Activated T-helper 1 cell treated with Interleukin-2 at 50 U/mL for 16 hours (primary cell): ENCODE results near the gene GNAZ.
A peak's percentile ranks its signal among the peaks of the same experiment; 100 is the strongest.

Source experiments
- DNase-seq: peaks from one replicate; pipeline ENCODE4 v3.0.0-alpha.2; 2020; ENCODE audit warnings: low read depth

GNAZ gene

GRCh38 chr22:23064381-23065068, 5.8 kb upstream of the GNAZ start:
- no peak for DNase-seq

- DNase-seq = no peak
Measured at GRCh38 chr22:23065069-23065451, 5.3 kb upstream of the GNAZ start.

DNA sequence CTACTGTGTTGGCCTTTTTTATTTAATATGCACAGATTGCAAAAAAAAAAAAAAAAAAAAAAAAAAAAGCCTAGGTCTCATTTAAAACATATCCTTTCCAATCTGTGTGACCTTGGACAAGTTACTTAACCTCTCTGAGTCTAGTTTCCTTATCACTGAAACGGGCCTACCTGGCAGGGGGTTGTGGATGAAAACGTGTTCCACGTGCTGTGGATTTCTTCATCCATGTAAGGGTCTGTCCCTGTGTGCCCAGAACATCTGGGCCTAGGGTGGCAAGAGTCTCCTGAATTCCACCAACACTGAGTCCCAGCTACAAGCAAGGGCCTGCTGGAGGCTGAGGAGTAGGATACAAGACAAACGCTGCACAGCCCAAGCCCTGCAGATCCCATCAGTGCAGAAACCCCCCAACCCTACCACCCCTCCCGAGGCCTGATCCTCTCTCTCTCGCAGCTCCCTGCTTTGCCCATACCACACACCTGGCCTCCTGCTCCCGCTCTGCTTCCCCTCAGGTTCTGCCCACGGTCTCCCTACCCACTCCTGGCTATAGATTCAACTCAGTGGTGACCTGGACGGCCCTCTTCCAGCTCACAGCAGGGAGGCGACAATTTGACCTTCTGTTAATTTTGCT, 4.7 kb upstream of the GNAZ start:
- DNase-seq = no peak

DNA sequence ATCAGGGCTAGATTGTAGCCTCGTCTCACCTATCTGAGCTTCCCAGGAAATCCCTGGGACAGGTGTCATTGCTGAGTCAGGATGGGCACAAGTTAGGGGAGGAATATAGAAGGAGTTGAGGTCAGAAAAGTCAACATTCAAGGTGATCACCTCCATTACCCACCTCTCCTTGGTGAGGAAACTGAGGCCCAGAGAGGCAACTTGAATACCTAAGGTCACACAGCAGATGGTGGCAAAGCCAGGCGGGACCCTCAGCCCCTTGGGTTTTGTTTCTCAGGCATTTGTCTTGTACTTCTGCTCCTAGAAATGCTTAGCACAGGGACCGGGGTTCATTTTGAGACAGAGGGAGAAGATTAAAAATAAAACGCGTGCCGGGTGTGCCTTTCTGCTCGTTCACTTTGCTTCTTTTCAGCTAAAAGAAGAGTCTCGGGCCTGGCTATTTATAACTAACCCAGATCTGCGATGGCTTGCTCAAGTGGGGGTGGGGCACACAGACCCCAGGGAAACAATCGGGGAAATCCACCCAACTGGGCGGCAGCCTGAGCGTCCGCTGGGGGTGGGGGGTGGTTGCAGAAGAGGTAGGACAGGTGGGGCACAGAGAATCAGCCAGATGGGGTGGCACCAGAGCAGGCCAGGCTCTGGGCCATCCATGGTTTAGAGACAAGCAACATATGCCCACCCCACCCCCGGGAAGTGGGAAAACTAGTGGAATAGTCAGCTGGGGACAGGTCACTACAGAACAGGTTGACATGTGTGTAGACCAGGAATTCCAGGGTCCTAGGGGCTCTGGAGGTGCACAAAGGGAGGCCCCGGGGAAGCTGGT, 3.9 kb upstream of the GNAZ start:
- no peak for DNase-seq

DNA sequence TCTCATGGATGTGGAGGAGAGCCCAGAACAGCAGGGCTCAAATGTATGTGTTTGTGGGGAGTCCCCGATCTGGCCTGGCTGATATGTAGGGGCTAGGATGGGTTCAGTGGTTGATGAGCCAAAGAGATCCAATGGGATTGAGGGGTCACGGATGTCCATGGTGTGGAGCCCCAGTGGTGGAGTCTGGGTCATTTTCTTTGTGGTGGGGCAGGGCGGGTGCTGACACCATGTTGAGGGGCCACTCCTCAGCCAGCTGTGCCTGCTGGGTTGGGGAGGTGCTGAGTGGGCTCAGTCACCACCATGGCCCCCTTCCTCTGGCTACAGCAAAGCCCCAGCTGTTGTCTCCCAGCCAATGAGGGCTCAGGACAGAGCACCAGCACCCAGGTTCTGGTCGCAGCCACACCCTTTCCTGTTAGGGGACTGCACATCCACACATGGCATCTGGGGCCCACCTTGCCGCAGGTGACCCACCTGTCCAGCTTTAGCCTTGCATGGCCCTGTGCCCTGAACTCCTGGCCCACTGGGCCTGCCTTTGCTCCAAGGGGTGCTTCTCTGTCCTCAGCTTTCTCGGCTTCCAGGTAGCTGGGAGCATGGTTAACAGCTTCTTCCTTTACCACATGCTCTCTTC, 3.2 kb upstream of the GNAZ start:
- DNase-seq = no peak

GRCh38 chr22:23067691-23068090, 2.6 kb upstream of the GNAZ start:
- DNase-seq = no peak

DNA sequence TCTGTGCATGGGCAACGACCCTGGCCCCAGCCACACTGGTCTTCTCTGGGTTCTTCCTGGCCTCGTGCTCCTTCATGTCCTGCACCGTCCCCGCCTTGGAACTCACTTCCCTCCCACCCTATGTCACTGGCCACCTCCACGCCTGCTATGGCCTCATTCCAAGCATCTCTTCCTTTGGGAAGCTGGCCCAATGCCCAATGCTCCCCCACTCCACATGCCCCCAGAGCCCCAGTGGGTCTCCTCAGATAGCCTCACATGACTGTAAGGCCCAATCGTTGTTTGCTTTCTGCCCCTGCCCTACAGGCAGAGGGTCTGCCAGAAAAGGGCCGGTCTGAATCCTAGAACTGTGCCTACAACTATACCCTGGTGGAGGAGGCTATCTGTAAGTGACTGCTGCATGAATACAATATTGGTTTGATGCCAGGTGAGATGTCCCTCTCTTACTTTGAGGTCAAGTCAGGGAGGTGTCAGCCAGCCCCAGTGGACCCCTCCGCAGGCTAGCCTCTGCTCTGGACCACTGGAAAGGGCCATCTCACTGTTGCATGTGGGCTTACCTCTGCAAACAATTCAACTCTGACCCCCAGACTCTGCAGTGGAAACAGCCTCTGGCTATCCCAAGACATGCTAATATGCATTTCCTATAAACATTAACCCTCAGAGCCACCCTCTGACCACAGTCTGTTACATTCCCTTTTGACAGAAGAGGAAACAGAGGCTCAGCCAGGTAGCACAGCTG, 2.1 kb upstream of the GNAZ start:
- no peak for DNase-seq

DNA sequence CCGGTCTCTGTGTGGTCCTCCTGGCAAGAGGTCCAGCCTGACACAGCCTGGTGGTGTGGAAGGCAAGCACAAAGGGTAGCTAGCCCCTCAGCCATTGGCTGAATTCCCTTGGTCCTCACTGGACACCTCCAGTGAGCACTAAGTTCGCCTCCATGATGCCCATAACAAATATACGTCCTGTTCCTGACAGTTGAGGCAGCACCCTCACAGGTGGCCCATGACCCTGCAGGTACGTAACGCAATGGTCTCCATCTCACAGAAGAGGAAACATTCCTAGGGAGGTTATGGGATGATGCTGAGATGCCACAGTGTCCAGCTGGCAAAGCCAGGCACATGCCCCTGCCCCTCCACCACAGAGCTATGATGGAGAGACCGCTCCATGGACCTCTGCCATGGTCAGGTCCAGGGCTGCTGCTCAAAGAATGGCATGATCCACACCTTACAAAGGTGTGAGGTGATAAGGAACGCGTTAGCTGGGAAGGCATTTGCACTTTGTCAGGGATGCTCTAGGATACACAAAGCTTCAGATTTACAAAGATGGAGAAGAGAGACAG, 1.4 kb upstream of the GNAZ start:
- no peak for DNase-seq

DNA sequence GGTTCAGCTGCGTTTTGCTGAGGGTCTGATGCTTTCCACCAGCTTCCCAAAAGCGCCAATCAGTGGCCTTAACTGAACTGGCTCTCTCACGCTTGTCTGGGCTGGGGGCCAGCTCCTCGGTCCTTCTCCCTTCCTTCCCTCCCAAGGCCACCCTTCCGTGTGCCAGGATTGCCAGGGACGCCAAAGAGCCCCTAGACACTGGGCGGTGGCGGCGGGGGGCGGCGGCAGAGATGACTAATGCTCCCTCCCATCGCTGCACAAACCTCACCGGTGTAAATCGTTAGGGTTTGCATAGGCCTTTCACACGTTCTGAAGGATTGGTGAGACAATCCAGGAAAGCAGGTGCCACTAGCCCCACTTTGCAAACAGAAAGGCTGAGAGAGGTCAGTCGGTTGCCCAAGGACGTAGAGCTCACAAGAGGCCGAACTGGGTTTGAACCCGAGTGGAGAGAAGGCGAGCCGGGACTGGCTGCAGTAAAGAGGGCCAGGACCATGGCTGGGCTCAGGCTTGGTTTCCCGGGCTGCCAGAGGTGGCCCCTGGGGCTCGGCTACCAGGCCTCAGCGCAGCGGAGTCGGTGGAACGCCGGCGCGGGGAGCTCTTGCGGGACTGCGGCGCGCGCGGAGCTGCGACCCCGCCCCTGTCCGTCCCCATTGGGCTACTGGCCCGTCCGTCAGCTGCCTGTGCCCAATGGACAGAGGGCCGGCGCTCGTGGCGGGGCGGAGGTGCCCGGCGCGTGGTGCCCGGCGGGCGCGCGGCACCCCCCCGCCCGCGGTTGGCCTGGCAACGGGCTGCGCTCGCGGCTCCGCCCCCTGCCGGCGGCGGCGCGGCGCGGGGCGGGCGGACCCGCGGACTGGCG, 589 bp upstream of the GNAZ start:
- peak; percentile 83 for DNase-seq

DNA sequence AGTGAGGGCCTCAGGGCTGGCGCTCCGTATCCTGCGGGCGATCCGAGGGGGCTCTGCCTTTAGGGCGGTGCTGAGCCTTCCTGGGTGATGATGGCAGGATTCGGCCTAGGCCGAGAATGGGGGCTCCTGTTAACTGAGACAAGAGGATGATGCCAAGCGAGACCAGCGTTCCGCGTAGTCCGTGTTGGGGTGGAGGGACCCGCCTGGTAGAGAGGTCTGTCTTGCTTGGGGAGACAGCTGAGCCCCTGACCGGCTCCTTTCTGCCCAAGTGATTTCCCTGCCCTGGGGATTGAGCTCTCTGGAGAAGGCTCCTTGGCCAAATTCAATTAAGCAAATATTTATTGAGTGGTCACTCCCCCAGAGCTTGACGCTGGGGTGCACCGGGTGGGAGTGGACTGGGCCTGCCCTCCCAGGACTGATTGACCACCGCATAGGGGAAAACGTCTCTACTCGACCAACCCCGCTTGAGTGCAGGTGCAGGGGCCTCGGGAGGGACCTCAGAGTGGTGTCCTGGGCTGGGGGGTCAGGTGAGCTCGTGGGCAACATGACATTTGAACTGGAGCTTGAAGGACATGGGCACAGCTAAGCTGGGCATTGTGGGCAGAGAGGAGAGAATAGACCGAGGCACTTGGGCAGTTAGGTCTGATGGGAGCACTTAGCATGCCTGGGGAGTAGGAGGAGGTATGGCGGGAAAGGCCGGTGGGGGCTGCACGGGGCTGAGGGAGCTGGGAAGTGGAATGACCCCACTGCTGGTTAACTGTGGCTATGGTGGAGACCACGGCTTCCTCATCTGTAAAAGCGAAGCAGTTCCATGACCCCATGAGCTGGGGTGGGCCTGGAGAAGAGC, 1.1 kb downstream of the GNAZ start:
- no peak for DNase-seq

- no peak for DNase-seq
Measured at GRCh38 chr22:23072077-23072910, 2.0 kb downstream of the GNAZ start.

- no peak for DNase-seq
Measured at GRCh38 chr22:23072911-23073491, 2.7 kb downstream of the GNAZ start.

GRCh38 chr22:23073526-23074229, 3.4 kb downstream of the GNAZ start:
- DNase-seq = no peak

GRCh38 chr22:23074451-23074850, 4.1 kb downstream of the GNAZ start:
- no peak for DNase-seq

DNA sequence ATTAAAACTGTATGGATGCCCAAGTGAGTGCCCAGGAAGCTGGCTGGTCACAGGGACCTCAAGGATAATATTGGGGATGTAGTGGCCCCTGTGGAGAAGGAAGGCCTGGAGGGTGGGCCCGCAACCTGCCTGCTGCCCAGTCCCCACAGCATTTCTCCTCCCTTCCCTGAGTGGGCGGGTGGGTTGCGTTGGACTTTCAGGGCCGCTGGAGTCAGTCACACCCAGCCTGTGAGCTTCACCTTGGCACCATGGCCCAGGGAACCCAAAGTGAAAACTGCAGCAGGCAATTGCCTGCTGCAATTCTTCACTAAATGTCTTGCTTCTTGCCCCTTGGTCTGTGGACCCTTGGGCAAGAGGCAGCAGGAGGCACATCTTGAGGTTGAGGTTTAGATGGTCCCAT, 4.7 kb downstream of the GNAZ start:
- no peak for DNase-seq

DNA sequence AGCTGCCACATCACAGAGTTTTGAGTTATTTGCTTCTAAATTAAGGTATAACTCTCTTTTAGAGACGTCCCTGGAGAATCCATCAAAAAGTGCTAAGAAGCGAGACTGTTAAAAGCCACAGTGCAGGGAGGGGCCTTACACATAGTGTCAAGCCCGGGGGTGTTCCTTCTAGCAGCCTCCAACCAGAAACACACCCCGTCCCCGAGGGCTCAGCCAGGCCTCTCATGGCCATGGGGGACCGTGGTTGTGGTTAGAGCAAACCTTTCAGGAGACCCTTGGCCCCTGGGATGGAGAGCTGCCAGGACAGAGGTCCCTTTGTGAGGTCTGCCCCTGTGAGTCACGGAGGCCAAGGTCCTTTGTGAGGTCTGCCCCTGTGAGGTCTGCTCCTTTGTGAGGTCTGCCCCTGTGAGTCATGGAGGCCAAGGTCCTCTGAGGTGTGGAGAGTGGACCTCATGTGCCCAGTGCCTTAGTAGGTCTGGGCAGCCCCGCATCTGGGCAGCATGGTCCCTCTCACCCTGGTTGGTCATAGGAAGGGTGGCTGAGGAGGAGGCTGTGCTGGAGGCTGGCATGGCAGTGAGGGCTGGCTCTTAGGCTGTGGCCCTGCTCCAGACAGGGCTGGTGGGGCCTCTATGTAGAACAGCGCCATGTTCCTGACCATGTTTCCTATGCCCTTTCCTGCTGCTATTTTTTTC, 5.4 kb downstream of the GNAZ start:
- DNase-seq = no peak

GRCh38 chr22:23076896-23077572, 6.7 kb downstream of the GNAZ start:
- DNase-seq = no peak
